NCI-H2171 treated with DMSO at 0.1 percent for 48 hours (cell line): ENCODE results near the gene SDHAF3.
"Not testable (repeated sequence)": the region's sequence is repeated elsewhere in the genome, so short reads cannot be mapped to it uniquely, and the experiment has no call there.

Experiments
- DNase-seq: peaks from one replicate; lab custom pipeline; 2025; lab: John Stamatoyannopoulos, UW

SDHAF3 gene

DNA sequence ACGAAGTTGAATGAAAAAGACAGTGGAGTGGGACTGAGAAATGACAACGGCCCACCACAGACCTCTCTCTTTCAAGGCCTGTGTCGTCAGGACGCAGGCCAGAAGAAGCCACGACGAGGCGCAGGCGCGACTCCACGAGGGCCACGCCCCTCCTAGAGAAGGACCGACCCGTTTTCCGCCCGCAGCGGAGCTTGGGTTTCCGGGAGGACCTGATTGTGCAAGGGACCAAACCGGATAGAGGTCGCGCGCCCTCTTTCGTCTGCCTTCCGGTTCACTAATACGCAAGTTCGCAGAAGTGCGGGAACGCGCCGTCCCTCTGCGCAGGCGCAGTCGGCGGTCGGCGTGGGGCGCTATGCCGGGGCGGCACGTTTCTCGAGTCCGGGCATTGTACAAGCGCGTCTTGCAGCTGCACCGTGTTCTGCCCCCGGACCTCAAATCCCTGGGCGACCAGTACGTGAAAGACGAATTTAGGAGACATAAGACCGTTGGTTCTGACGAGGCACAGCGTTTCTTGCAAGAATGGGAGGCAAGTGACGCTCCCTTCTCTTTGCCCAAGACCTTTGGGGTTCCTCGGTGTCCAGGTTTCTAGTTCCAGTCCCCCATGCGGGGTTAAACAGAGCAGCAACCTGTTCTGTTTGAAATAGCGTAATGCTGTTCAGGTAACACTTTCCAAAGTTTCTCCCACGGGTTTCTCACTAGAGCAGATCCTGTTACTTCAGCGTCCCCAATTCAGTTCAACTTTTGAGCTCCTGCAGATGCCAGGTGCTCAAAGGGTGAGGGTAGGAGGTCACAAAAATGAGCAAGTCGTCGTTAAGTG is at the start of gene SDHAF3:
TSS of gene SDHAF3 (plus strand) at position 327 of the 817 bp plus-strand sequence. CDS start at position 353, 26 bp downstream.
- peak; percentile 98 for DNase-seq

- DNase-seq, result not testable (repeated sequence)
Observed at GRCh38 chr7:97072025-97072424, 45.5 kb upstream of the SDHAF3 start.

DNA sequence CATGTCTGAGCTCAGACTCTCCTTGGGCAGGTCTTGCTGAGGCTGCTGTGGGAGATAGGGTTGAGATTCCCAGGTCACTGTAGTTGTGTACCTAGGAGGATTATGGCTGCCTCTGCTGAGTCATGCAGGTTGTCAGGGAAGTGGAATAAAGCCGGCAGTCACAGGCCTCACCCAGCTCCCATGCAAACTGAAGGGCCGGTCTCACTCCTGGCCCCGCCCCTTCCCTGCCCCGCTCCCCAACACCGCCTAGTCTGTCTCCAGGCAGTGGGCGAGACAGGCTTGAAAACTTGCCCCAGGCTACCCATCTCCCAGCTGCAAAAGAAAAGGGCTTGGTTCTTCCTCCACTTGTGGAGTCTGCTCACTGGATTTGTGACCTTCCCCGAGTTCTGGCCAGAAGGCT is 41.6 kb upstream of the SDHAF3 start:
- DNase-seq, result no peak

DNA sequence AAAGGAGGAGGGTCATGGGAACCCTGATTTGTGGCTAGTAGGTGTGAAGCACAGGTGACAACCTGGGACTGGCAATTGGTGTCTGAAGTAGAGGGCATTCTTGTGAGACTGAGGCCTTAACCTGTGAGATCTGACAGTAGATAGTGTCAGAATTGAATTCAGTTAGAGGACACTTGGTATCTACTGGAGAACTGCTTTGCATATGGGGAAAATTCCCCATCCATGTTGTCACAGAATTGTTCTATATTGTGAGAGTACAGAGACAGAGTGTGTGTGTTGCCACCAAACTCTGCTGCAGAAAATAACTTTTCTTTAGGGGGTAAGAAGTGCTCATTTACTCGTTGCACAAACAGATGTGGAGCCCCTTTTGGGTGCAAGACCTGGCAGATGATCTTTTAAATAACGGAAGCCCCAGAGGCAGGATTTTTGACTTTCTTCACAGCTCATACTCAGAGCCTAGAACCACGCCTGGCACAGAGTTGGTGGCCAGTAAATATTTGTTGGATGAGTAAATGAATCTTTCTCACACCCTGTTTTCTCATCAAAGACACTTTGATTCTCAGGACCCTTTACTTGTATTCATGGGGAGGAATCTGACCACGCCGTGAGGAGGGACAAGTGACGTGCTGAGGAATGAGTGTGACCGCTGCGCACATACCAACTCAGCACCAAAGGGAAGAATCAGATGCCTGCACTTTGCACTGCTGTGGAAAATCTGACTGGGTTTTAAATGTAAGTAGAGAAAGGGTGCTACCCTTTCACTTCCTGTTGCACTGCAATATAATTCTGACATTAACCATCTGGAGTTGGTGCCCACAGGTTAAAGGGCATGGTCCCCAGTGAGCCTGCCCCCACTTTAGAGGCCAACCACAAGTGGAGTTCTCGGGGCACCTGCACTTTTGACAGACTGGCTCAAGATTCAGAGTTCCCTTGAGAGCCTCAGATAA is 39.2 kb upstream of the SDHAF3 start:
- DNase-seq, result no peak

DNA sequence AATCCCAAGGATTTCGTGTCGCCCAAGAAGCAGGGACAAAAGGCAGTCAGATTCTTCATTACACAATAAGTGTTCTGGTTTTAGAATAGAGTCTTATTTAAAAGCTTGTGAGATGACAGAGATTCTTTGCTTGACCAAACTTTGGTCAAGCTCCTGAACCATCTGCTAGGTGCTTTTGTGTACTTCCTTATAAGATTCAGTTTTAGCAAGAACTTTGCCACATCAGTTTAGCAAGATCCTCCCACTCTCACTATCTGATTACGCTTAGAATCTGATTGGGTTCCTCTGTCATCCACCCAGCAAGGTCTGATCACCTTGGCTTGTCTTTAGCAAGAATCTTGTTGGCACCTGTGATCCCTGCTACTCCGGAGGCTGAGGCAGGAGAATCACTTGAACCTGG is 38.2 kb upstream of the SDHAF3 start:
- DNase-seq, result no peak

DNA sequence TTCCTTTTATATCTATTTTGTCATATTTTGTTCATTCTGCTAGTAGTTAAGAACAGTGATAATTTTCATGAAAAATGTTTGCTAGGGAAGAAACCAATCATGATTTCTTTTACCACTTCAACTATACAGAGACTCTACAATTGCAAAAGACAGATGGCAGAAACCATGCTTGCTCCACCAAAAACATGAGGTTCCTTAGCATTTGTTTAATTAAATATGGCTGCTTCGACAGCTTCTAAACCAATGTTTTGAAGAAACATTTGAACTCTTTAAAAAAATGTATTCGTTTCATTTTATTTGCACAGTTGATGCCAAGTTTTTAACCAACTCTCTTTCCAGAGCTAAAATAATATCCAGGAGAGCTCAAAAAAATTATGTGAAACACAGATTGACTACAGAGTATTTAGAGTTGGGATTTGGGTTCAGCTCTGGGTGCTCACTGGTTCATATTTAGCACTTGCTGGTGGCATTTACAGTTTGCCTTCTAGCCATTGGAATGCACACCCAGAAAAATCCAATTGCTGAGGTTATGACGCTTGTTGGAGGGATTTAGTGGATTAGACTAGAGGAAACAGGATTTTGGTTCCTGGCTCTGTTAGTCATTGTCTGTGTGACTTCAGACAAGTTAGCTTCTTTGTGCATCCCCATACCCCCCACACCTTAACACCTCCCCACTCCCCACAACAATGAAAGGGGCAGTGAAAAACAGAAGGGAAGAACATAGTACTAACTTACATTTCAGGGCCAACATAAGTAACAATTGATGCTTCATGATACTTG is 35.8 kb upstream of the SDHAF3 start:
- DNase-seq, result no peak

DNA sequence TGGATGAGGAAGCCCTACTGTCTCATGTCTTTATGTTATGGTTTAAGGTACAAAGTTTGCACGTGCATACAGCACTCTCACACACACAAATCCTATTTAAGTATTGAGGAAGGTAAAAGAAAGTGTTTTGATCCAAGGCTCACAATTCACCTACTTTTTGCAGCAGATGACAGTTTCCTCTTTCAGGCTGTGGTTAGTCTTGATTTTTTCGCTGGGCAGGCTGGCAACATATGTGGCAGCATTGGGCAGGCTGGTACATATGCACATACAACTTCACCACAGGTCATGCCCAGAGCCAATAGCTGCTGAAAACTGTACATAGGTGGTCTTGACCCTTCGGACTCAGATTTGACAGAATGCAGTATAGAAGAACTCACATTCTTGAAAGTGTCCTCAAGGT is 29.1 kb upstream of the SDHAF3 start:
- DNase-seq, result no peak

DNA sequence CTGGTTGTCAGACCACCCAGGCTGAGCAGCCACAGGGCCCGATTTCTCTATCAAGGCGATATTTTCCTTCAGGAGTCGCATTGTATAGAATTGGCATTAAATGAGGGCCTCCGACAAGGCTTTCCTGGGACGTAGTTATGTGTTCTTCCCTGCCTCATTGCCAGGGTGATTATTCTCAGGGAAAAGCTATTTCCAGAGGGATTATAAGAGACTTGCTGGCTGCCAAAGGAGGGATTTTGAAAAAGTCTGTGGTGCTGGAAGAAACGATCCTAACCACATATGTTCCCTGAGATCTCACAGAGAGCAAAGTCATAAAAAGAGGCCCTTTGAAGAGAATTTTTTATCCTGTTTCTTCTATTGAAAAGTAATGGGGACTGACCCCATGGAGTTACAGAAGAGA is 27.7 kb upstream of the SDHAF3 start:
- no peak for DNase-seq

DNA sequence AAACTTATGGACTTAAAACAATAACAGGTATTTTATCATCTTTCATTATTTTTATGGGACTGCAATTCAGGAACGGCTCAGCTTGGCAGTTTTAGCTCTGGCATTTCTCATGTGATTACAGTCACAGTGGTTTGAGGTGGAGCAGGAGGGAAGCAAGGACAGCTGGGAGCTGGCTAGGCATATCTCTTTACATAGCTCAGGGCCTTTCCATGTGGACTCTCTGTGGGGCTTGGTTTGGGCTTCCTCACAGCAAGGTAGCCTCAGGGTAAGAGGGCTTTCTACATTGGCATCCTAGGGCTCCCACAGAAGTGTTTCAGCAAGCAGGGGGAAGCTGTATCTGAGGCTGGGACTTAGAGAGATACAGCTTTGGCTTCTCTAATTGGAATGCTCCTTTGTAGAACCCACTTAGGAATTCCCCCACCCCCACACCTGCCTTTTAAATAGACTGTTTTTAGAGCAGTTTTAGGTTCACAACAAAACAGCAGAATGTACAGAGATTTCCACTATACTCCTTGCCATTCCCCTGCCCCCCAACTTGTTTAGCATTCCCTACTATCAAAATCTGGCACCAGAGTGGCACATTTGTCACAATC is 26.6 kb upstream of the SDHAF3 start:
- DNase-seq, result no peak

- no peak for DNase-seq
Observed at GRCh38 chr7:97094284-97094930, 23.1 kb upstream of the SDHAF3 start.

DNA sequence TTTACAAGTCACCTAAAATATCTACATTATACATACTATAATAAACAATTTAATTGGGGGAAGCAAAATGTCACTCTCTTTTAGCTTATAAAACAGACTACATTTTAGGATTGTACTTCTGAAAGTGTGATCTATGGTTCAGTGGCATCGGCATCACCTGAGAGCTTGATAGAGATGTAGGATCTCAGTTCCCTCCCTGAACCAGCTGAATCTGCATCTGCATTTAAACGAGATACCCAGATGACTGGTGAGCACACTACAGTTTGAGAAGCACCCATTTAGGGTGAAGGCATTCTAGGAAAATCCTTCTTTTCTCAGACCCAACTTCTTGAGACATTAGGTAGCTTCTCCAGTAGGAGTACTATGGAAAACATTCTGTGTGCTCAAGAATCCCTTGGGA is 21.5 kb upstream of the SDHAF3 start:
- DNase-seq, result no peak

DNA sequence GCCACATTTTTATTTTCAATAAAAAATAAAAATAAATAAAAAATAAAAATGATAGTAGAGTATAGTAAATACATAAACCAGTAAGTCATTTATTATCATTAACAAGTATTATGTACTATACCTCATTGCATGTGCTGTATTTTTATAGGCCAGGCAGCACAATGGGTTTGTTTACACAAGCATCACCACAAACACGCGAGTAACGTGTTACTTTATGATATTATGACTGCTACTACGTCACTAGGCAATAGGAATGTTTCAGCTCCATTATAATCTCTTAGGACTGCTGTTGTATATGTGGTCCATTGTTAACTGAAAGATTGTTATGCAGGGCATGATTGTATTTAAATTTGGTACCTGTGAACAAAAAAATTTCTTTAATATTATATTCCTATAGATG is 20.8 kb upstream of the SDHAF3 start:
- DNase-seq, result no peak

GRCh38 chr7:97104719-97105238 is 12.7 kb upstream of the SDHAF3 start:
- DNase-seq, result peak; percentile 60

DNA sequence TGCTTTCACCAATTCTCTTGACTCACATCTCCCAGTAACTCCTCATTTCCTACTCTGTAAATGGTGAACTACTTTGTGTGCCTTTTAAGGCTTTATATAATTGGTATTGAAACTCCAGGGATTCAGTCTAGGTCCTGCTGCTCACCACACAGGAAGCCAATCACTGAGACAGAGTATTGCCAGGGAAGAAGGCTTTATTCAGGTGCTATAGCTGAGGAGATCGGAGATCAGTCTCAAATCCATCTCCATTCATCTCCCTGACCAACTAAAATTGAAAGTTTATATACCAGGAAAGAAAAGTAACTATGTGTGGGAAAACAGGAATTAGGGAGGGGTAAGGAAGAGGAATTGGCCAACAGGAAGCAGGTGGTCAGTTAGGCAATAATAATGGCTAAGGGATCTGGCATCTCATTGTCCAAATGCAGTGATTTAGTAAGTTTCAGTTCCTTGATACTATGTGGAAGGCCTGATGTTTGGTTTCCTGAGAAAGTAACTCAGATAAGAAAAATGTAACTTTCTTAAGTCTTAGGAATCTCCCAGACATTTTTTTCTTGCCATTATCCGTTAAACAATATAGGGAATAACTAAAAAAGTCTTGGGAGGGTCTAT is 10.2 kb upstream of the SDHAF3 start:
- no peak for DNase-seq

GRCh38 chr7:97116308-97116707 is 1.2 kb upstream of the SDHAF3 start:
- no peak for DNase-seq

- DNase-seq, result no peak
Observed at GRCh38 chr7:97117035-97117371, 495 bp upstream of the SDHAF3 start.

DNA sequence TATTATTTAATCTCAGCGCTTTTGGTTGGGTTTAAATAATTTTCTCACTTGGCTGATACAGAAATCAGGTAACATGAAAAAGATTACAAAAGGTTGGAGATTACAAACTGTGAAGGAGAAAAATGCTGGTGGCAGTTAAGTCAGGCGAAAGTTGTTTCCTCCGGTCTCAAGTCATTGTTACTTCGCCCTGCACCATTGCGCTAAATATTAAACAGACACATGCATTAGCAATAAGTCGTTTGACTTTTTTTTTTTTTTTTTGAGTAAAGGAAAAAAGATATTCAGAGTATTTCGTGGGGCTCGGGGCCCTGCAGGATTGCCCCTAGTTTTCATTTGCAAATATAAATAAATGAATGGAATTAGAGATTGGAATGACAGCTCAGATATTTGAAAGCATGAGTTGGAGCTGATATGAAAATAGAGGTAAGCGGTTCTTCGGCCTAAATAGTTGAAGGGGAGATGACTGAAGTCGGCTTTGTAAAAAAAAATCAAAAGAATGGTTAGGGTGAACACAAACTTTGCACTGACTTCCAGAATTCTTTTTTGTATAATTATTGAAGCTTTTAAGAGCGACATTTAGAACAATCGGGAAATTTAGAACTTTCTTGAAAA is 914 bp downstream of the SDHAF3 start:
- no peak for DNase-seq

- no peak for DNase-seq
Observed at GRCh38 chr7:97119747-97120146, 2.2 kb downstream of the SDHAF3 start.

DNA sequence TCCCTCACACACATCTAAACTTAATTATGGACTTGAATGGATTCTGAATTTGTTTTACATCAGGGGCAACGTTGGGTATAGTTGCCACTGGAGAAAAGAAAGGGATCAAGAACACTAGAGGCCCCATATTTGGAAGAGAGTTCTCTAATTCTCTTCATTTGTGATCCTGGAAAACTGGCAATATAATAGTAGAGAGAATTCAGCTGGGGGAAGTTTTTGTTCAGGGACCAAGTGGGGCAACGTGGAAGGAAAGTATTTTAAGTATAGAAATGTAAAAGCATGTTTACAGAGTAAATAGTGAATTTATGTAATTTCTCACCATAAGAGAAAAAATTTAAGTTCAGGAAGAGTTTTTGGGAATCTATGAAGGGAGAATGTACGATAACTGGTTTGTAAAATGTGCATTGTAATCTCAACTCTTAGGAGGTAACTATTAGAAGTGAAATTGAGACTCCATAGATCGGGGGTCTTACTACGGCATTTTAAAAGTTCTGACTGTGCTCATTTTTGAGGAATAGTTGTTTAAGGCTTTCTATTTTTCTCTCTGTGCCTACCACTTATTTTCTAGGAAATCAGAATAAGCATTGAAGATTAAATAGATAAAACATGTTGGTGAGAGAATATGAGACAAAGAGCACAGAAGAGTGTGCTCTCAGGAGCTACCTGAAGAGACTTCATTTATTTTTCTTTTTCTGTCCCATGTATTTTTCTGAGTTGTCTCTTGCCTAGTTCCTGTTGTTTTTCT is 3.4 kb downstream of the SDHAF3 start:
- DNase-seq, result no peak

DNA sequence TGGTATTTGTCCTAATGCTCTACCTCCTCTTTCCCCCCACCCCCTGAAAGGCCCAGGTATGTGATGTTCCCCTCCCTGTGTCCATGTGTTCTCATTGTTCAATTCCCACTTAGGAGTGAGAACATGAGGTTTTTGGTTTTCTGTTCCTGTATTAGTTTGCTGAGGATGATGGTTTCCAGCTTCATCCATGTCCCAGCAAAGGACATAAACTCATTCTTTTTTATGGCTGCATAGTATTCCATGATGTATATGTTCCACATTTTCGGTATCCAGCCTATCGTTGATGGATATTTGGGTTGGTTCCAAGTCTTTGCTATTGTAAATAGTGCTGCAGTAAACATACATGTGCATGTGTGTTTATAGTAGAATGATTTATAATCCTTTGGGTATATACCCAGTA is 5.6 kb downstream of the SDHAF3 start:
- DNase-seq, result not testable (repeated sequence)
